Ascending aorta (tissue), 2 donors: Measurements from ENCODE around the gene OR2AK2. TPM values are rescaled to one million over a fixed set of nuclear protein-coding genes. Genes with fewer than 3 reads are reported as not detected.

Source experiments
- DNase-seq, 2 donors: peaks; one replicate each; pipeline ENCODE4 v3.0.0-alpha.2; 2019; ENCODE audit warnings: low spot score in 2 of 2
- H3K27ac ChIP-seq, 2 donors: fragments of 200-600 bp; sonication (generic); one replicate each; pipeline ENCODE4 v1.5.1; 2016 to 2017; ENCODE audit warnings: mild to moderate bottlenecking in 1 of 2
- H3K27me3 ChIP-seq: fragments of 200-600 bp; sonication (generic); one replicate; pipeline ENCODE4 v1.5.1; 2017
- H3K36me3 ChIP-seq, 2 donors: fragments of 200-600 bp; sonication (generic); one replicate each; pipeline ENCODE4 v1.5.1; 2016
- H3K4me1 ChIP-seq, 2 donors: fragments of 200-600 bp; sonication (generic); one replicate each; pipeline ENCODE4 v1.5.1; 2016 to 2017; ENCODE audit warnings: mild to moderate bottlenecking in 1 of 2
- H3K4me3 ChIP-seq, 2 donors: fragments of 200-600 bp; sonication (generic); one replicate each; pipeline ENCODE4 v1.5.1; 2016 to 2017; ENCODE audit warnings: mild to moderate bottlenecking in 1 of 2
- H3K9me3 ChIP-seq, 2 donors: fragments of 200-600 bp; sonication (generic); one replicate each; pipeline ENCODE4 v1.5.1; 2016
- intact Hi-C: fragments of 100-400 bp; cut with DNase I; formaldehyde crosslinking; loops from one replicate; pipeline ENCODE4 v1.15.1; 2023
- total RNA-seq: library from RNA; depleted of rRNA; stranded (reverse); fragments of >200 nt; gene quantifications from one replicate; pipeline ENCODE4 v1.1.0, GENCODE V29; 2016
- TF ChIP-seq, protein P1 (sequence below), 3 experiments: fragments of 200-600 bp in 2 of 3; fragments of 450-650 bp in 1 of 3; sonication (generic) in 2 of 3; IDR thresholded peaks; one replicate each; pipeline ENCODE4 v1.5.1; 2016 to 2019; ENCODE audit warnings: antibody characterized with exemption in 3 of 3, mild to moderate bottlenecking in 1 of 3, moderate library complexity in 1 of 3

Gene OR2AK2, protein sequence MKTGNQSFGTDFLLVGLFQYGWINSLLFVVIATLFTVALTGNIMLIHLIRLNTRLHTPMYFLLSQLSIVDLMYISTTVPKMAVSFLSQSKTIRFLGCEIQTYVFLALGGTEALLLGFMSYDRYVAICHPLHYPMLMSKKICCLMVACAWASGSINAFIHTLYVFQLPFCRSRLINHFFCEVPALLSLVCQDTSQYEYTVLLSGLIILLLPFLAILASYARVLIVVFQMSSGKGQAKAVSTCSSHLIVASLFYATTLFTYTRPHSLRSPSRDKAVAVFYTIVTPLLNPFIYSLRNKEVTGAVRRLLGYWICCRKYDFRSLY
- total RNA-seq: not detected

- DNase-seq: no peak
- H3K27ac ChIP-seq: no peak within 1 kb of the TSS
- H3K4me3 ChIP-seq: no peak within 1 kb of the TSS
- intact Hi-C loops: no loop called here
- no peaks in the 10 kb centered on the region for H3K27me3 ChIP-seq
- no peaks in the 10 kb centered on the region for H3K4me1 ChIP-seq
- TF ChIP-seq, protein P1, sequence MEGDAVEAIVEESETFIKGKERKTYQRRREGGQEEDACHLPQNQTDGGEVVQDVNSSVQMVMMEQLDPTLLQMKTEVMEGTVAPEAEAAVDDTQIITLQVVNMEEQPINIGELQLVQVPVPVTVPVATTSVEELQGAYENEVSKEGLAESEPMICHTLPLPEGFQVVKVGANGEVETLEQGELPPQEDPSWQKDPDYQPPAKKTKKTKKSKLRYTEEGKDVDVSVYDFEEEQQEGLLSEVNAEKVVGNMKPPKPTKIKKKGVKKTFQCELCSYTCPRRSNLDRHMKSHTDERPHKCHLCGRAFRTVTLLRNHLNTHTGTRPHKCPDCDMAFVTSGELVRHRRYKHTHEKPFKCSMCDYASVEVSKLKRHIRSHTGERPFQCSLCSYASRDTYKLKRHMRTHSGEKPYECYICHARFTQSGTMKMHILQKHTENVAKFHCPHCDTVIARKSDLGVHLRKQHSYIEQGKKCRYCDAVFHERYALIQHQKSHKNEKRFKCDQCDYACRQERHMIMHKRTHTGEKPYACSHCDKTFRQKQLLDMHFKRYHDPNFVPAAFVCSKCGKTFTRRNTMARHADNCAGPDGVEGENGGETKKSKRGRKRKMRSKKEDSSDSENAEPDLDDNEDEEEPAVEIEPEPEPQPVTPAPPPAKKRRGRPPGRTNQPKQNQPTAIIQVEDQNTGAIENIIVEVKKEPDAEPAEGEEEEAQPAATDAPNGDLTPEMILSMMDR (IDR thresholded peaks at IDR 0.05): no peak
- no peaks in the 10 kb centered on the region for H3K36me3 ChIP-seq
- no peaks in the 10 kb centered on the region for H3K9me3 ChIP-seq
Observed at GRCh38 chr1:247964933-247965332, at the start of gene OR2AK2. Gene OR2AK2 (plus strand): TSS chr1:247965233. CDS start chr1:247965377, 144 bp downstream.

DNA sequence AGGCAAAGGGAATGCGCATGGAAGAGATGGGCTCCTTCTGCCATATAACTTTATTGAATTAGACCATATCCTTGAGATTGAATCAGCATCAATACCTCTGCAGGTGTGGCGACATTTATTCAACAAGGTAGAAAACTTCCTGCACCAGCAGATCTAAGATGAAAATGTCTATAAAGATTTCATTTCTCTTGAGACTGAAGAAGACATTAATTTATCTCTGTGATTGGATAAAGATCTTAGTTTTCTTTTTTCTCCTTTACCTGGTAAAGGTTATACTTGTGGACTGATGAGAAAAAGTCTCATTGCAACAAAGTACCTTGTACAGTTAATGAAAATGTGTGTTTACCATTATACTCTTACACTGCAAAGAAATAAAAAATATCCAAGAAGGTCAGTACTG lies 45.1 kb upstream of the OR2AK2 start, which contains the start of gene OR2T8:
OR2T8 (plus strand) TSS at position 301 of the 400 bp plus-strand sequence. CDS start 766 bp downstream, outside the sequence.
- no peak within 1 kb of the TSS for H3K4me3 ChIP-seq
- H3K27me3 ChIP-seq: no peaks in the 10 kb centered on the region
- H3K9me3 ChIP-seq: no peaks in the 10 kb centered on the region
- H3K4me1 ChIP-seq: no peaks in the 10 kb centered on the region
- H3K36me3 ChIP-seq: no peaks in the 10 kb centered on the region
- intact Hi-C loops: no loop called here
- DNase-seq: no peak
- H3K27ac ChIP-seq: no peak within 1 kb of the TSS
- TF ChIP-seq, protein P1 (IDR thresholded peaks at IDR 0.05): no peak

DNA sequence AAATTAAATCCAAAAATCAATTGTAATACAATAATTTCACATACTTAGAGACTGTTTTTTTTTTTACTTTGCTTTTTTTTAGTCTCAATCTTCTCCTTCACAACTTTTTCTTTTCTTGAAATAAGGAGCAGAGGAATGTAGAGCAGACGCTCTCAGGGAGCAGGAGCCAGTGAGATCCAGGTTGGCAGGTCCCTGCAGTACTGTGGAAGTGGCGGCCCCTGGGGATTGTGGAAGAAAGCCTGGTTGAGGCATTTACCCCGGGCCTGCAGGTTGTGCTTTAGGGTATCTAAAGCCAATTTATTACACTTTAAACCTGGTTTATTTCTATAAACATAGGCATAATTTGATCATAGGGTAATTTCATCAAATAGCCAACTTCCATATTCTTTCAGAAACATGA lies 41.1 kb upstream of the OR2AK2 start:
- no peaks in the 10 kb centered on the region for H3K36me3 ChIP-seq
- no peaks in the 10 kb centered on the region for H3K27me3 ChIP-seq
- H3K4me3 ChIP-seq: no peak overlapping the region
- H3K4me1 ChIP-seq: no peaks in the 10 kb centered on the region
- TF ChIP-seq, protein P1 (IDR thresholded peaks at IDR 0.05): no peak
- intact Hi-C loops: no loop called here
- H3K9me3 ChIP-seq: no peaks in the 10 kb centered on the region
- DNase-seq: no peak
- H3K27ac ChIP-seq: no peak overlapping the region

DNA sequence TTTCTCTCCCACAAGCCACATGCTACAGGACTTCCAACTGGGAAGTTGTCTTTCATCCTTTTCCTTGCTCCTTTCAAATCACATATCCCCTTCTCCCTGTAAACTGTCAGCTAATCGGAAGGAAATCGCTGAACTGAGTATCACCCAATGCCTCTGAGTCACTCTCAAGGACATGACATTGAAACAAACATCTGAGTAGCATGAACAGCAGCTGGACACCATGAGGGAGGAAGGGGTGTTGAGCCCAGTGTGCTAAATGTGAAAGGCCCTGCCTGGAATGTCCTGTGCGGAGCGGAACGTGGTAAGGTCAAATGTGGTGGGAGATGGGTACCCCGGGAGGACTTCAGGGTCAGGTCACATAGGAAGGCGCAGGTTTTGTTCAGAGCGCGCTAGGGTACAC lies 40.2 kb upstream of the OR2AK2 start, which contains the start of gene OR2AJ1:
OR2AJ1 (plus strand) TSS at position 22 of the 400 bp plus-strand sequence. CDS start 8,880 bp downstream, outside the sequence.
- H3K36me3 ChIP-seq: no peaks in the 10 kb centered on the region
- DNase-seq: no peak
- H3K27ac ChIP-seq: no peak within 1 kb of the TSS
- TF ChIP-seq, protein P1 (IDR thresholded peaks at IDR 0.05): no peak
- no peaks in the 10 kb centered on the region for H3K27me3 ChIP-seq
- H3K9me3 ChIP-seq: no peaks in the 10 kb centered on the region
- no peak within 1 kb of the TSS for H3K4me3 ChIP-seq
- no peaks in the 10 kb centered on the region for H3K4me1 ChIP-seq
- intact Hi-C loops: no loop called here

GRCh38 chr1:247933989-247934388 lies 31.0 kb upstream of the OR2AK2 start:
- H3K4me1 ChIP-seq: no peaks in the 10 kb centered on the region
- no peaks in the 10 kb centered on the region for H3K9me3 ChIP-seq
- H3K27me3 ChIP-seq: peaks cover 6% of the 10 kb centered on the region
- TF ChIP-seq, protein P1 (IDR thresholded peaks at IDR 0.05): no peak
- H3K36me3 ChIP-seq: no peaks in the 10 kb centered on the region
- H3K27ac ChIP-seq: no peak overlapping the region
- H3K4me3 ChIP-seq: no peak overlapping the region
- DNase-seq: no peak
- intact Hi-C loops: no loop called here
